Right lobe of liver (tissue), 4 donors: ENCODE data around the gene PRG2.
"Not testable (repeated sequence)": the region's sequence is repeated elsewhere in the genome, so short reads cannot be mapped to it uniquely, and the experiment has no call there.

Source experiments
- POLR2A ChIP-seq: fragments of 450-650 bp; IDR thresholded peaks from one replicate; pipeline ENCODE4 v1.6.1; 2017; ENCODE audit warnings: antibody characterized with exemption, mild to moderate bottlenecking
- TF ChIP-seq, protein P1 (sequence below), 4 donors: fragments of 200-600 bp in 3 of 4; fragments of 450-650 bp in 1 of 4; IDR thresholded peaks; one replicate each; pipeline versions ENCODE4 v1.5.1 to v1.8.0; 2016 to 2022; ENCODE audit warnings: antibody characterized with exemption in 4 of 4, mild to moderate bottlenecking in 2 of 4
- donor health status: DM: no; HTN: no; CAD: no.
- donor health status: DM: no; HTN: no; CAD: no.
- donor health status: DM: no; HTN: yes; CAD: no.

GRCh38 chr11:57336856-57337255, 53.6 kb downstream of the PRG2 start:
- TF ChIP-seq POLR2A = not testable (repeated sequence)
- TF ChIP-seq, protein P1, sequence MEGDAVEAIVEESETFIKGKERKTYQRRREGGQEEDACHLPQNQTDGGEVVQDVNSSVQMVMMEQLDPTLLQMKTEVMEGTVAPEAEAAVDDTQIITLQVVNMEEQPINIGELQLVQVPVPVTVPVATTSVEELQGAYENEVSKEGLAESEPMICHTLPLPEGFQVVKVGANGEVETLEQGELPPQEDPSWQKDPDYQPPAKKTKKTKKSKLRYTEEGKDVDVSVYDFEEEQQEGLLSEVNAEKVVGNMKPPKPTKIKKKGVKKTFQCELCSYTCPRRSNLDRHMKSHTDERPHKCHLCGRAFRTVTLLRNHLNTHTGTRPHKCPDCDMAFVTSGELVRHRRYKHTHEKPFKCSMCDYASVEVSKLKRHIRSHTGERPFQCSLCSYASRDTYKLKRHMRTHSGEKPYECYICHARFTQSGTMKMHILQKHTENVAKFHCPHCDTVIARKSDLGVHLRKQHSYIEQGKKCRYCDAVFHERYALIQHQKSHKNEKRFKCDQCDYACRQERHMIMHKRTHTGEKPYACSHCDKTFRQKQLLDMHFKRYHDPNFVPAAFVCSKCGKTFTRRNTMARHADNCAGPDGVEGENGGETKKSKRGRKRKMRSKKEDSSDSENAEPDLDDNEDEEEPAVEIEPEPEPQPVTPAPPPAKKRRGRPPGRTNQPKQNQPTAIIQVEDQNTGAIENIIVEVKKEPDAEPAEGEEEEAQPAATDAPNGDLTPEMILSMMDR (IDR thresholded peaks at IDR 0.05) = not testable (repeated sequence)
